Endothelial cell of umbilical vein (primary cell): ENCODE data around the gene APH1A. TPM values are rescaled to one million over a fixed set of nuclear protein-coding genes. Genes with fewer than 3 reads are reported as not detected.

Source experiments
- BruUV-seq: library from RNA; stranded (reverse); fragments of 400-500 nt; replicated peaks from 2 replicates; lab custom pipeline; 2021; lab: Mats Ljungman, UMichigan
- CTCF ChIA-PET: fragments of 300-600, 350-600 bp; sonication (Branson Sonifier 250); formaldehyde crosslinking; loops from one replicate; lab custom pipeline; 2021; ENCODE audit warnings: antibody characterized with exemption, inconsistent platforms; lab: Charles Lee
- POLR2A ChIA-PET: fragments of 300-600, 350-600 bp; sonication (Branson Sonifier 250); formaldehyde crosslinking; loops from one replicate; lab custom pipeline; 2021; ENCODE audit warnings: antibody characterized with exemption, inconsistent platforms; lab: Charles Lee
- DNase-seq: peaks from one replicate; pipeline ENCODE4 v3.0.0-alpha.2; 2011; ENCODE audit warnings: low read depth, low spot score
- FAIRE-seq: peaks from 2 replicates; lab custom pipeline; 2011; peaks lifted over from hg19 to GRCh38; lab: Jason Lieb, UNC
- H2AFZ ChIP-seq: 2 replicates; pipeline ENCODE4 v1.6.0; 2012; ENCODE audit warnings: low read depth, low read length, control low read depth, inconsistent platforms
- H3K27ac ChIP-seq: 2 replicates; pipeline ENCODE4 v1.5.1; 2011; ENCODE audit warnings: low read depth, mild to moderate bottlenecking, control low read depth, low read length, moderate library complexity; ENCODE audit not compliant: insufficient read depth
- H3K27me3 ChIP-seq, 2 experiments: 2 replicates each; pipeline versions ENCODE4 v1.6.0 to v1.6.1; 2011; ENCODE audit warnings: low read length in 2 of 2, mixed read lengths in 1 of 2; ENCODE audit not compliant: control insufficient read depth in 2 of 2, insufficient read depth in 2 of 2
- H3K36me3 ChIP-seq, 2 experiments: 2 replicates in 1 of 2; 3 replicates in 1 of 2; pipeline ENCODE4 v1.5.1; 2011; ENCODE audit warnings: low read length in 2 of 2, mild to moderate bottlenecking in 1 of 2, moderate library complexity in 1 of 2; ENCODE audit not compliant: control insufficient read depth in 2 of 2, insufficient read depth in 2 of 2; ENCODE audit errors: extremely low read depth in 1 of 2
- H3K4me1 ChIP-seq: 3 replicates; pipeline ENCODE4 v1.5.1; 2011; ENCODE audit warnings: mild to moderate bottlenecking, low read length; ENCODE audit not compliant: control insufficient read depth, insufficient read depth; ENCODE audit errors: extremely low read depth
- H3K4me2 ChIP-seq: 2 replicates; pipeline ENCODE4 v1.6.1; 2011; ENCODE audit warnings: low read length, control low read depth, mixed read lengths; ENCODE audit not compliant: insufficient read depth
- H3K4me3 ChIP-seq, 3 experiments: fragments of 200-600 bp in 1 of 3; sonication (generic), shearing (Covaris generic) in 1 of 3; replicated peaks in 1 of 3; 2 replicates each; pipeline ENCODE4 v1.5.1; 2011 to 2016; ENCODE audit warnings: control low read depth in 3 of 3, low read length in 3 of 3, mild to moderate bottlenecking in 2 of 3, inconsistent platforms in 1 of 3, low read depth in 1 of 3, moderate library complexity in 1 of 3; ENCODE audit not compliant: insufficient read depth in 1 of 3
- H3K79me2 ChIP-seq: 2 replicates; pipeline ENCODE4 v1.6.0; 2012; ENCODE audit warnings: low read length, inconsistent platforms; ENCODE audit not compliant: control insufficient read depth, insufficient read depth
- H3K9ac ChIP-seq: replicated peaks from 2 replicates; pipeline ENCODE3; 2011; ENCODE audit warnings: low read length, control low read depth; ENCODE audit not compliant: insufficient read depth; ENCODE audit errors: extremely low read depth
- H3K9me1 ChIP-seq: replicated peaks from 3 replicates; pipeline ENCODE4 v1.6.0; 2011; ENCODE audit warnings: mild to moderate bottlenecking, low read length; ENCODE audit not compliant: control insufficient read depth, insufficient read depth; ENCODE audit errors: extremely low read depth
- H3K9me3 ChIP-seq: replicated peaks from 2 replicates; pipeline ENCODE4 v1.5.1; 2012; ENCODE audit warnings: low read length, inconsistent platforms; ENCODE audit not compliant: control insufficient read depth, insufficient read depth
- H4K20me1 ChIP-seq: replicated peaks from 2 replicates; pipeline ENCODE3; 2011; ENCODE audit warnings: mild to moderate bottlenecking, low read length; ENCODE audit not compliant: control insufficient read depth, insufficient read depth; ENCODE audit errors: extremely low read depth
- EZH2 ChIP-seq: IDR thresholded peaks from 2 replicates; pipeline ENCODE4 v1.6.1; 2012; ENCODE audit warnings: borderline replicate concordance, low read depth, mild to moderate bottlenecking, moderate library complexity, low read length, inconsistent platforms; ENCODE audit not compliant: severe bottlenecking
- FOS ChIP-seq: IDR thresholded peaks from 2 replicates; pipeline ENCODE4 v1.6.1; 2011; ENCODE audit warnings: mild to moderate bottlenecking, low read length, moderate library complexity, borderline replicate concordance; ENCODE audit not compliant: insufficient read depth
- GATA2 ChIP-seq: IDR thresholded peaks from 2 replicates; pipeline ENCODE4 v1.7.0; 2011; ENCODE audit warnings: low read depth, mild to moderate bottlenecking, moderate library complexity, mixed read lengths, low read length; ENCODE audit not compliant: insufficient read length, insufficient read depth
- JUN ChIP-seq: IDR thresholded peaks from 2 replicates; pipeline ENCODE4 v1.6.1; 2011; ENCODE audit warnings: borderline replicate concordance, low read depth; ENCODE audit not compliant: insufficient read length, insufficient read depth
- MAX ChIP-seq: IDR thresholded peaks from 2 replicates; pipeline ENCODE4 v1.6.1; 2011; ENCODE audit not compliant: insufficient read depth, insufficient read length
- MYC ChIP-seq: IDR thresholded peaks from one replicate; pipeline ENCODE4 v1.6.1; 2011; ENCODE audit warnings: mild to moderate bottlenecking, low read depth, low read length
- POLR2A ChIP-seq: IDR thresholded peaks from 2 replicates; pipeline ENCODE4 v1.6.1; 2012; ENCODE audit warnings: low read depth, mild to moderate bottlenecking, control low read depth, low read length
- POLR2AphosphoS5 ChIP-seq: IDR thresholded peaks from 2 replicates; pipeline ENCODE4 v1.6.1; 2012; ENCODE audit warnings: low read depth, mild to moderate bottlenecking, control low read depth, low read length, moderate library complexity; ENCODE audit not compliant: insufficient read depth
- dilution Hi-C: fragments of 300-500 bp; cut with MboI; formaldehyde crosslinking; loops from one replicate; pipeline ENCODE4 v1.15.0; 2019; ENCODE audit warnings: low sequenced_read_pairs; ENCODE audit not compliant: extremely low pct_ligation_motif_present
- intact Hi-C: fragments of 100-400 bp; cut with micrococcal nuclease; formaldehyde crosslinking; loops from one replicate; pipeline ENCODE4 v1.10.0; 2022
- polyA plus RNA-seq, 4 experiments: library from polyadenylated mRNA; depleted of rRNA in 3 of 4; stranded (reverse) in 3 of 4; unstranded in 1 of 4; fragments of >200 nt; gene quantifications; 2 replicates each; pipeline versions ENCODE4 v1.2.1 to v1.2.3, GENCODE V29; 2011 to 2012; ENCODE audit warnings: missing spikeins in 1 of 4
- total RNA-seq: library from RNA; stranded (reverse); gene quantifications from 2 replicates; pipeline ENCODE4 v1.2.3, GENCODE V29; 2021
- TF ChIP-seq, protein P1 (sequence below), 2 donors: IDR thresholded peaks; 1 replicate in 1 of 2; 2 replicates in 1 of 2; pipeline ENCODE4 v1.5.1; 2011; ENCODE audit warnings: low read length in 2 of 2, mild to moderate bottlenecking in 2 of 2, moderate library complexity in 2 of 2, control low read depth in 1 of 2, inconsistent platforms in 1 of 2, low read depth in 1 of 2; ENCODE audit not compliant: insufficient read depth in 1 of 2; ENCODE audit errors: extremely low read depth in 1 of 2

The APH1A gene
- total and polyA plus RNA-seq, 2 donors (not counting 3 experiments of a cell fraction or from before 2014, with no cell fraction given), result 165 to 325 TPM

DNA sequence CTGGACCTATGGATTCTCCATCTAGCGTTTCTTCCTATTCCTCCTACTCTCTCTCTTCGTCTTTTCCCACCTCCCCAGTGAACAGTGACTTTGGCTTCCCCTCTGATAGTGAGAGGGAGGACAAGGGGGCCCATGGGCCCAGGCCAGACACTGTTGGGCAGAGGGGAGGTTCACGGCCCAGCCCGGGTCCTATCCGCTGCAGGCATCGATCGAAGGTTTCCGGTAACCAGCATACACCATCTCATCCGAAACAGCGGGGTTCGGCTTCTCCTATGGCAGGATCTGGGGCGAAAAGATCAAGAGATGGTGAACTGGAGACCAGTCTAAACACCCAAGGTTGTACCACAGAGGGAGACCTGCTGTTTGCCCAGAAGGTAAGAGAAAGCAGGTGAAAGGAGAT, 14.4 kb upstream of the APH1A start:
- H2AFZ ChIP-seq, result no peak overlapping the region
- no peak for TF ChIP-seq GATA2
- no peak for TF ChIP-seq FOS
- TF ChIP-seq POLR2A, result no peak
- no peak for TF ChIP-seq MAX
- no peak for TF ChIP-seq MYC
- TF ChIP-seq EZH2, result no peak
- no peak for TF ChIP-seq JUN
- TF ChIP-seq, protein P1, sequence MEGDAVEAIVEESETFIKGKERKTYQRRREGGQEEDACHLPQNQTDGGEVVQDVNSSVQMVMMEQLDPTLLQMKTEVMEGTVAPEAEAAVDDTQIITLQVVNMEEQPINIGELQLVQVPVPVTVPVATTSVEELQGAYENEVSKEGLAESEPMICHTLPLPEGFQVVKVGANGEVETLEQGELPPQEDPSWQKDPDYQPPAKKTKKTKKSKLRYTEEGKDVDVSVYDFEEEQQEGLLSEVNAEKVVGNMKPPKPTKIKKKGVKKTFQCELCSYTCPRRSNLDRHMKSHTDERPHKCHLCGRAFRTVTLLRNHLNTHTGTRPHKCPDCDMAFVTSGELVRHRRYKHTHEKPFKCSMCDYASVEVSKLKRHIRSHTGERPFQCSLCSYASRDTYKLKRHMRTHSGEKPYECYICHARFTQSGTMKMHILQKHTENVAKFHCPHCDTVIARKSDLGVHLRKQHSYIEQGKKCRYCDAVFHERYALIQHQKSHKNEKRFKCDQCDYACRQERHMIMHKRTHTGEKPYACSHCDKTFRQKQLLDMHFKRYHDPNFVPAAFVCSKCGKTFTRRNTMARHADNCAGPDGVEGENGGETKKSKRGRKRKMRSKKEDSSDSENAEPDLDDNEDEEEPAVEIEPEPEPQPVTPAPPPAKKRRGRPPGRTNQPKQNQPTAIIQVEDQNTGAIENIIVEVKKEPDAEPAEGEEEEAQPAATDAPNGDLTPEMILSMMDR (IDR thresholded peaks at IDR 0.05; ENCODE audit: extremely low read depth in 1 of 2, insufficient read depth in 1 of 2, low read depth in 1 of 2, low read length in 2 of 2), result no peak
- TF ChIP-seq POLR2AphosphoS5, result no peak
- FAIRE-seq, result no peak
- no peaks in the 10 kb centered on the region for H3K36me3 ChIP-seq
- intact Hi-C loops, result no loop called here
- no peak overlapping the region for H3K9ac ChIP-seq
- H3K9me3 ChIP-seq, result no peaks in the 10 kb centered on the region
- no peak overlapping the region for H3K4me2 ChIP-seq
- H3K27me3 ChIP-seq, result peaks cover 0 to 8% of the 10 kb centered on the region in 2 experiments
- ChIA-PET POLR2A (no interaction called here), CTCF (interaction anchor here (16.3 kb wide), 1 partner anchor 26 kb away, joined by 466 read pairs; the partner anchor contains the start of gene CA14)
- no peak overlapping the region for H3K27ac ChIP-seq
- H3K79me2 ChIP-seq, result no peaks in the 10 kb centered on the region
- BruUV-seq, result no TSS peak
- no peak overlapping the region for H3K4me3 ChIP-seq
- peaks cover 10% of the 10 kb centered on the region for H3K4me1 ChIP-seq
- dilution Hi-C loops, result no loop called here
- no peaks in the 10 kb centered on the region for H3K9me1 ChIP-seq
- no peak for DNase-seq
- H4K20me1 ChIP-seq, result no peaks in the 10 kb centered on the region
